ENCODE measurements around the gene FNDC10.
"Not testable (repeated sequence)": the region's sequence is repeated elsewhere in the genome, so short reads cannot be mapped to it uniquely, and the experiment has no call there.

FNDC10 gene

GRCh38 chr1:1599030-1599934, 653 bp downstream of the FNDC10 start:
- Histone ChIP-seq H3K27ac (ENCODE audit: low read depth, low read length) (no peak overlapping the region), H3K9ac (ENCODE audit: low read depth in 1 of 2, low read length in 2 of 2) (no peak overlapping the region), H3K4me1 (ENCODE audit: control insufficient read depth in 1 of 2, insufficient read depth in 2 of 2, low read length in 2 of 2) (peaks cover 0 to 13% of the 10 kb centered on the region in 2 donors), H3K36me3 (ENCODE audit: control insufficient read depth in 1 of 2, insufficient read depth in 2 of 2, low read length in 2 of 2) (no peaks in the 10 kb centered on the region), H3K27me3 (ENCODE audit: control insufficient read depth in 1 of 2, insufficient read depth in 2 of 2, low read length in 2 of 2) (peaks cover 16 to 20% of the 10 kb centered on the region in 2 donors), H3K4me3 (ENCODE audit: low read depth in 1 of 2, low read length in 2 of 2) (peak overlapping the region in 1 of 2 donors; percentile 40), H3K9me3 (ENCODE audit: control insufficient read depth in 1 of 2, low read length in 2 of 2) (no peaks in the 10 kb centered on the region)

GRCh38 chr1:1598720-1599029, 1.3 kb downstream of the FNDC10 start:
- Histone ChIP-seq H3K9me3 (ENCODE audit: control insufficient read depth in 1 of 2, low read length in 2 of 2) (no peaks in the 10 kb centered on the region), H3K9ac (ENCODE audit: low read depth in 1 of 2, low read length in 2 of 2) (no peak overlapping the region), H3K27me3 (ENCODE audit: control insufficient read depth in 1 of 2, insufficient read depth in 2 of 2, low read length in 2 of 2) (peaks cover 16 to 20% of the 10 kb centered on the region in 2 donors), H3K27ac (ENCODE audit: low read depth, low read length) (no peak overlapping the region), H3K4me1 (ENCODE audit: control insufficient read depth in 1 of 2, insufficient read depth in 2 of 2, low read length in 2 of 2) (peaks cover 0 to 13% of the 10 kb centered on the region in 2 donors), H3K4me3 (ENCODE audit: low read depth in 1 of 2, low read length in 2 of 2) (no peak overlapping the region), H3K36me3 (ENCODE audit: control insufficient read depth in 1 of 2, insufficient read depth in 2 of 2, low read length in 2 of 2) (no peaks in the 10 kb centered on the region)

- Histone ChIP-seq H3K9me3 (ENCODE audit: control insufficient read depth in 1 of 2, low read length in 2 of 2) (no peaks in the 10 kb centered on the region), H3K27ac (ENCODE audit: low read depth, low read length) (no peak overlapping the region), H3K4me3 (ENCODE audit: low read depth in 1 of 2, low read length in 2 of 2) (no peak overlapping the region), H3K27me3 (ENCODE audit: control insufficient read depth in 1 of 2, insufficient read depth in 2 of 2, low read length in 2 of 2) (peaks cover 16 to 20% of the 10 kb centered on the region in 2 donors), H3K4me1 (ENCODE audit: control insufficient read depth in 1 of 2, insufficient read depth in 2 of 2, low read length in 2 of 2) (peaks cover 0 to 13% of the 10 kb centered on the region in 2 donors), H3K36me3 (ENCODE audit: control insufficient read depth in 1 of 2, insufficient read depth in 2 of 2, low read length in 2 of 2) (no peaks in the 10 kb centered on the region), H3K9ac (ENCODE audit: low read depth in 1 of 2, low read length in 2 of 2) (no peak overlapping the region)
Measured at GRCh38 chr1:1598051-1598719, 1.8 kb downstream of the FNDC10 start.

- Histone ChIP-seq H3K9ac (ENCODE audit: low read depth in 1 of 2, low read length in 2 of 2) (no peak overlapping the region), H3K4me3 (ENCODE audit: low read depth in 1 of 2, low read length in 2 of 2) (no peak overlapping the region), H3K27ac (ENCODE audit: low read depth, low read length) (no peak overlapping the region), H3K9me3 (ENCODE audit: control insufficient read depth in 1 of 2, low read length in 2 of 2) (no peaks in the 10 kb centered on the region), H3K4me1 (ENCODE audit: control insufficient read depth in 1 of 2, insufficient read depth in 2 of 2, low read length in 2 of 2) (peaks cover 0 to 13% of the 10 kb centered on the region in 2 donors), H3K27me3 (ENCODE audit: control insufficient read depth in 1 of 2, insufficient read depth in 2 of 2, low read length in 2 of 2) (peaks cover 15 to 20% of the 10 kb centered on the region in 2 donors), H3K36me3 (ENCODE audit: control insufficient read depth in 1 of 2, insufficient read depth in 2 of 2, low read length in 2 of 2) (no peaks in the 10 kb centered on the region)
Measured at GRCh38 chr1:1597275-1597930, 2.5 kb downstream of the FNDC10 start.

GRCh38 chr1:1596493-1597274, 3.3 kb downstream of the FNDC10 start:
- no peak overlapping the region for H3K27ac ChIP-seq (ENCODE audit: low read depth, low read length)
- peaks cover 0 to 13% of the 10 kb centered on the region in 2 donors for H3K4me1 ChIP-seq (ENCODE audit: control insufficient read depth in 1 of 2, insufficient read depth in 2 of 2, low read length in 2 of 2)
- peaks cover 11 to 20% of the 10 kb centered on the region in 2 donors for H3K27me3 ChIP-seq (ENCODE audit: control insufficient read depth in 1 of 2, insufficient read depth in 2 of 2, low read length in 2 of 2)
- no peak overlapping the region for H3K4me3 ChIP-seq (ENCODE audit: low read depth in 1 of 2, low read length in 2 of 2)
- H3K9ac ChIP-seq (ENCODE audit: low read depth in 1 of 2, low read length in 2 of 2): no peak overlapping the region
- no peaks in the 10 kb centered on the region for H3K9me3 ChIP-seq (ENCODE audit: control insufficient read depth in 1 of 2, low read length in 2 of 2)
- no peaks in the 10 kb centered on the region for H3K36me3 ChIP-seq (ENCODE audit: control insufficient read depth in 1 of 2, insufficient read depth in 2 of 2, low read length in 2 of 2)

GRCh38 chr1:1595341-1595740, 4.6 kb downstream of the FNDC10 start:
- not testable (repeated sequence) for H3K4me3 ChIP-seq (ENCODE audit: low read depth in 1 of 2, low read length in 2 of 2); H3K36me3 ChIP-seq (ENCODE audit: control insufficient read depth in 1 of 2, insufficient read depth in 2 of 2, low read length in 2 of 2); H3K9ac ChIP-seq (ENCODE audit: low read depth in 1 of 2, low read length in 2 of 2); H3K9me3 ChIP-seq (ENCODE audit: control insufficient read depth in 1 of 2, low read length in 2 of 2); H3K27ac ChIP-seq (ENCODE audit: low read depth, low read length)
- Histone ChIP-seq H3K27me3 (ENCODE audit: control insufficient read depth in 1 of 2, insufficient read depth in 2 of 2, low read length in 2 of 2) (peaks cover 11 to 14% of the 10 kb centered on the region in 2 donors), H3K4me1 (ENCODE audit: control insufficient read depth in 1 of 2, insufficient read depth in 2 of 2, low read length in 2 of 2) (peaks cover 0 to 10% of the 10 kb centered on the region in 2 donors)

GRCh38 chr1:1594602-1595260, 5.2 kb downstream of the FNDC10 start:
- Histone ChIP-seq H3K36me3 (ENCODE audit: control insufficient read depth in 1 of 2, insufficient read depth in 2 of 2, low read length in 2 of 2) (no peaks in the 10 kb centered on the region), H3K4me3 (ENCODE audit: low read depth in 1 of 2, low read length in 2 of 2) (no peak overlapping the region)

GRCh38 chr1:1593834-1594601, 5.9 kb downstream of the FNDC10 start:
- no peak overlapping the region for H3K4me3 ChIP-seq (ENCODE audit: low read depth in 1 of 2, low read length in 2 of 2)
- H3K4me1 ChIP-seq (ENCODE audit: control insufficient read depth in 1 of 2, insufficient read depth in 2 of 2, low read length in 2 of 2): peaks cover 0 to 5% of the 10 kb centered on the region in 2 donors
- H3K27me3 ChIP-seq (ENCODE audit: control insufficient read depth in 1 of 2, insufficient read depth in 2 of 2, low read length in 2 of 2): peaks cover 11 to 14% of the 10 kb centered on the region in 2 donors
- H3K9ac ChIP-seq (ENCODE audit: low read depth in 1 of 2, low read length in 2 of 2): no peak overlapping the region
- H3K9me3 ChIP-seq (ENCODE audit: control insufficient read depth in 1 of 2, low read length in 2 of 2): no peaks in the 10 kb centered on the region
- H3K27ac ChIP-seq (ENCODE audit: low read depth, low read length): no peak overlapping the region
- no peaks in the 10 kb centered on the region for H3K36me3 ChIP-seq (ENCODE audit: control insufficient read depth in 1 of 2, insufficient read depth in 2 of 2, low read length in 2 of 2)

More at GRCh38 chr1:1594602-1595260, 5.2 kb downstream of the FNDC10 start:
- no peak overlapping the region for H3K9ac ChIP-seq (ENCODE audit: low read depth in 1 of 2, low read length in 2 of 2)
- H3K27me3 ChIP-seq (ENCODE audit: control insufficient read depth in 1 of 2, insufficient read depth in 2 of 2, low read length in 2 of 2): peaks cover 11 to 14% of the 10 kb centered on the region in 2 donors
- no peak overlapping the region for H3K27ac ChIP-seq (ENCODE audit: low read depth, low read length)
- no peaks in the 10 kb centered on the region for H3K9me3 ChIP-seq (ENCODE audit: control insufficient read depth in 1 of 2, low read length in 2 of 2)
- peaks cover 0 to 8% of the 10 kb centered on the region in 2 donors for H3K4me1 ChIP-seq (ENCODE audit: control insufficient read depth in 1 of 2, insufficient read depth in 2 of 2, low read length in 2 of 2)

- no peaks in the 10 kb centered on the region for H3K4me1 ChIP-seq (ENCODE audit: control insufficient read depth in 1 of 2, insufficient read depth in 2 of 2, low read length in 2 of 2)
- no peak overlapping the region for H3K27ac ChIP-seq (ENCODE audit: low read depth, low read length)
- no peaks in the 10 kb centered on the region for H3K36me3 ChIP-seq (ENCODE audit: control insufficient read depth in 1 of 2, insufficient read depth in 2 of 2, low read length in 2 of 2)
- no peaks in the 10 kb centered on the region for H3K9me3 ChIP-seq (ENCODE audit: control insufficient read depth in 1 of 2, low read length in 2 of 2)
- peaks cover 5 to 8% of the 10 kb centered on the region in 2 donors for H3K27me3 ChIP-seq (ENCODE audit: control insufficient read depth in 1 of 2, insufficient read depth in 2 of 2, low read length in 2 of 2)
- H3K4me3 ChIP-seq (ENCODE audit: low read depth in 1 of 2, low read length in 2 of 2): no peak overlapping the region
- no peak overlapping the region for H3K9ac ChIP-seq (ENCODE audit: low read depth in 1 of 2, low read length in 2 of 2)
Measured at GRCh38 chr1:1591452-1591851, 8.5 kb downstream of the FNDC10 start.

Measured in duodenal mucosa (tissue), 2 donors.